PC-3 (cell line): Measurements from ENCODE around the gene ARHGAP40. TPM values are rescaled to one million over a fixed set of nuclear protein-coding genes. Genes with fewer than 3 reads are reported as not detected.

ENCODE experiments used
- ATAC-seq: fragments of 200-7000 bp; cut with Tn5 transposase; 2 replicates; pipeline ENCODE4 v1.9.1; 2020; ENCODE audit warnings: mild to moderate bottlenecking, moderate library complexity
- BruUV-seq: library from RNA; stranded (reverse); fragments of 400-500 nt; replicated peaks from 2 replicates; lab custom pipeline; 2021; lab: Mats Ljungman, UMichigan
- CTCF ChIA-PET: fragments of 300-600 bp; sonication (Branson Sonifier 250); formaldehyde crosslinking; loops from one replicate; lab custom pipeline; 2022; ENCODE audit warnings: antibody characterized with exemption; lab: Charles Lee
- POLR2A ChIA-PET: fragments of 300-600 bp; sonication (Branson Sonifier 250); formaldehyde crosslinking; loops from one replicate; lab custom pipeline; 2022; ENCODE audit warnings: antibody characterized with exemption; ENCODE audit not compliant: unreplicated experiment; lab: Charles Lee
- DNase-seq: peaks from one replicate; pipeline ENCODE4 v3.0.0-alpha.2; 2015
- H2AFZ ChIP-seq: fragments of 300-600 bp; sonication (generic); 2 replicates; pipeline ENCODE4 v1.6.0; 2016; ENCODE audit warnings: antibody characterized with exemption, low read length
- H3F3A ChIP-seq: fragments of 300-600 bp; sonication (generic); one replicate; pipeline ENCODE4 v1.6.0; 2017; ENCODE audit warnings: antibody characterized with exemption, low read length, control low read depth, mild to moderate bottlenecking; ENCODE audit not compliant: unreplicated experiment
- H3K27ac ChIP-seq: fragments of 300-600 bp; sonication (generic); 2 replicates; pipeline ENCODE4 v1.5.1; 2016; ENCODE audit warnings: mild to moderate bottlenecking, low read length
- H3K27me3 ChIP-seq: fragments of 300-600 bp; sonication (generic); 2 replicates; pipeline ENCODE4 v1.6.1; 2016; ENCODE audit warnings: low read length, mixed read lengths
- H3K36me3 ChIP-seq: fragments of 300-600 bp; sonication (generic); 2 replicates; pipeline ENCODE4 v1.6.1; 2016; ENCODE audit warnings: low read depth, mixed run types, low read length, mixed read lengths
- H3K4me1 ChIP-seq: fragments of 300-600 bp; sonication (generic); 2 replicates; pipeline ENCODE4 v1.5.1; 2016; ENCODE audit warnings: low read length; ENCODE audit not compliant: insufficient read depth
- H3K4me2 ChIP-seq: fragments of 300-600 bp; sonication (generic); 2 replicates; pipeline ENCODE4 v1.6.0; 2016; ENCODE audit warnings: low read length
- H3K4me3 ChIP-seq: fragments of 300-600 bp; sonication (generic); 2 replicates; pipeline ENCODE4 v1.5.1; 2016; ENCODE audit warnings: mild to moderate bottlenecking, low read length, mixed read lengths
- H3K79me2 ChIP-seq: fragments of 300-600 bp; sonication (generic); 2 replicates; pipeline ENCODE4 v1.6.1; 2017; ENCODE audit warnings: low read length, mixed read lengths
- H3K9ac ChIP-seq: fragments of 300-600 bp; sonication (generic); 2 replicates; pipeline ENCODE4 v1.6.0; 2016; ENCODE audit warnings: mild to moderate bottlenecking, low read length
- H3K9me2 ChIP-seq: fragments of 300-600 bp; sonication (generic); replicated peaks from 2 replicates; pipeline ENCODE4 v1.6.1; 2016; ENCODE audit warnings: mixed run types, low read length, mixed read lengths
- H3K9me3 ChIP-seq: fragments of 300-600 bp; sonication (generic); 2 replicates; pipeline ENCODE4 v1.6.1; 2016; ENCODE audit warnings: low read length, mixed read lengths
- H4K20me1 ChIP-seq: fragments of 300-600 bp; sonication (generic); 2 replicates; pipeline ENCODE4 v1.6.1; 2016; ENCODE audit warnings: low read length, mixed read lengths
- EZH2 ChIP-seq: fragments of 300-600 bp; sonication (generic); IDR thresholded peaks from one replicate; pipeline ENCODE4 v1.6.1; 2017; ENCODE audit warnings: antibody characterized with exemption, mild to moderate bottlenecking, low read length; ENCODE audit not compliant: unreplicated experiment
- EZH2phosphoT487 ChIP-seq: fragments of 300-600 bp; sonication (generic); IDR thresholded peaks from 2 replicates; pipeline ENCODE4 v1.6.1; 2018; ENCODE audit warnings: mild to moderate bottlenecking, antibody characterized with exemption, low read length, borderline replicate concordance
- intact Hi-C: fragments of 100-400 bp; cut with micrococcal nuclease; formaldehyde crosslinking; loops from 2 replicates; pipeline ENCODE4 v1.9.0; 2023
- total RNA-seq: library from RNA; depleted of rRNA; stranded (reverse); fragments of >200 nt; gene quantifications from 2 replicates; pipeline ENCODE4 v1.2.3, GENCODE V29; 2014
- TF ChIP-seq, protein P1 (sequence below): fragments of 300-600 bp; sonication (generic); conservative IDR thresholded peaks from 2 replicates; pipeline ENCODE4 v1.5.1; 2017; ENCODE audit warnings: antibody characterized with exemption, low read depth, mild to moderate bottlenecking, low read length

The ARHGAP40 gene
- total RNA-seq, 1 experiment from 2014 or later: not detected

DNA sequence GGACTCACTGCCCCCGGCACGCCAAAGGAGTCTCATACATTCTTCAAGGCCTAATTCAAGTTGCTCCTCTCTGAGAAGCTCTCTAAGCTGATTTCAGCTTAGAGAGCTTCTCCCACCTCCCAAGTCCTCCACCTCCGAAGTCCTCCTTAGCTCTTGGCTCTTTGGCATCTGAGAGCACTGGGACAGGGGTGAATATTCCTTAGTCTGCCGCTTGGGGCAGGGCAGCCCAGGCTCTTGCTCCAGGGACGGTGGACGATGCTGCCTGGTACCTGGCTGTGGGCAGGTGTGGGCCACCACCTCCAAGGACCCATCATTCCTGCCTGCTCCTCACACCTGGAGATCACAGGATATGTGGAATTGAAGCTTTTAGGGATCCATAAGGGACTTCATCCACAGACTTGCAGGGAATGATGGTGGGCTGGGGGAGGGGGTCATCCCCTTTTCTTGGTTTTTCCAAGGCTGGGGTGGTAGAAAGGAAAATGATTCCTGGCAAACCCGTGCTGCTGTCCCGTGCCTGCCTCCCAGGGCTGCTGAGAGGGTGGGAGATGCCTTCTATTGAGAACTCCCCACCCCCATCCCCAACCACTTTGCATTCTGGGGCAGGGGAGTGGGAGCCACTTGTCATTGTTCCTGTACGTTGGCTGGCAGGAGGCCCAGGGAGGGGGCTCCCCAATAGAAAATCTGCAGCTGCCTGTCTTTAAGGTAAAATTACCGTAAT, 57.4 kb downstream of the ARHGAP40 start:
- Histone ChIP-seq H3K4me3 (no peak overlapping the region), H3K79me2 (no peaks in the 10 kb centered on the region), H3F3A (no peaks in the 10 kb centered on the region), H4K20me1 (no peaks in the 10 kb centered on the region), H3K4me2 (no peak overlapping the region), H3K9me2 (no peaks in the 10 kb centered on the region), H3K9ac (no peak overlapping the region), H3K9me3 (no peaks in the 10 kb centered on the region), H3K27ac (no peak overlapping the region), H2AFZ (no peak overlapping the region), H3K27me3 (peaks cover 33% of the 10 kb centered on the region), H3K4me1 (no peaks in the 10 kb centered on the region), H3K36me3 (no peaks in the 10 kb centered on the region)
- ATAC-seq (peak; percentile 98), DNase-seq (peak; percentile 58)
- BruUV-seq: no TSS peak
- intact Hi-C loops: no loop called here
- TF ChIP-seq, protein P1, sequence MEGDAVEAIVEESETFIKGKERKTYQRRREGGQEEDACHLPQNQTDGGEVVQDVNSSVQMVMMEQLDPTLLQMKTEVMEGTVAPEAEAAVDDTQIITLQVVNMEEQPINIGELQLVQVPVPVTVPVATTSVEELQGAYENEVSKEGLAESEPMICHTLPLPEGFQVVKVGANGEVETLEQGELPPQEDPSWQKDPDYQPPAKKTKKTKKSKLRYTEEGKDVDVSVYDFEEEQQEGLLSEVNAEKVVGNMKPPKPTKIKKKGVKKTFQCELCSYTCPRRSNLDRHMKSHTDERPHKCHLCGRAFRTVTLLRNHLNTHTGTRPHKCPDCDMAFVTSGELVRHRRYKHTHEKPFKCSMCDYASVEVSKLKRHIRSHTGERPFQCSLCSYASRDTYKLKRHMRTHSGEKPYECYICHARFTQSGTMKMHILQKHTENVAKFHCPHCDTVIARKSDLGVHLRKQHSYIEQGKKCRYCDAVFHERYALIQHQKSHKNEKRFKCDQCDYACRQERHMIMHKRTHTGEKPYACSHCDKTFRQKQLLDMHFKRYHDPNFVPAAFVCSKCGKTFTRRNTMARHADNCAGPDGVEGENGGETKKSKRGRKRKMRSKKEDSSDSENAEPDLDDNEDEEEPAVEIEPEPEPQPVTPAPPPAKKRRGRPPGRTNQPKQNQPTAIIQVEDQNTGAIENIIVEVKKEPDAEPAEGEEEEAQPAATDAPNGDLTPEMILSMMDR: peak; percentile 77
- TF ChIP-seq EZH2 (no peak), EZH2phosphoT487 (no peak)
- POLR2A ChIA-PET: interaction anchor here (0.6 kb wide), 2 partner anchors 20 to 134 kb away, joined by 4 to 7 read pairs; no protein-coding TSS in a partner anchor
- CTCF ChIA-PET: interaction anchor here (1.1 kb wide), 1 partner anchor 25 kb away, joined by 3 read pairs; no protein-coding TSS in a partner anchor

GRCh38 chr20:38659597-38659880, 57.9 kb downstream of the ARHGAP40 start:
- TF ChIP-seq EZH2: no peak
- TF ChIP-seq, protein P1: no peak

GRCh38 chr20:38660429-38660828, 58.8 kb downstream of the ARHGAP40 start:
- Histone ChIP-seq H3K4me3 (no peak overlapping the region), H4K20me1 (no peaks in the 10 kb centered on the region), H3K79me2 (no peaks in the 10 kb centered on the region), H3K4me2 (no peak overlapping the region), H3K36me3 (no peaks in the 10 kb centered on the region), H3K9me3 (no peaks in the 10 kb centered on the region), H3F3A (no peaks in the 10 kb centered on the region), H3K9me2 (no peaks in the 10 kb centered on the region), H3K4me1 (no peaks in the 10 kb centered on the region), H3K27me3 (peaks cover 38% of the 10 kb centered on the region), H3K27ac (no peak overlapping the region), H2AFZ (no peak overlapping the region), H3K9ac (no peak overlapping the region)
- DNase-seq (no peak), ATAC-seq (no peak)
- intact Hi-C loops: no loop called here
- ChIA-PET POLR2A (no interaction called here), CTCF (no interaction called here)
- TF ChIP-seq, protein P1: no peak
- TF ChIP-seq EZH2 (no peak), EZH2phosphoT487 (no peak)
- no TSS peak for BruUV-seq

More at GRCh38 chr20:38659597-38659880, 57.9 kb downstream of the ARHGAP40 start:
- POLR2A ChIA-PET: no interaction called here
- Histone ChIP-seq H3K27ac (no peak overlapping the region), H3K27me3 (peaks cover 38% of the 10 kb centered on the region), H3K9me3 (no peaks in the 10 kb centered on the region), H3K4me3 (no peak overlapping the region), H3K36me3 (no peaks in the 10 kb centered on the region), H3K9me2 (no peaks in the 10 kb centered on the region), H3K79me2 (no peaks in the 10 kb centered on the region), H4K20me1 (no peaks in the 10 kb centered on the region), H3F3A (no peaks in the 10 kb centered on the region), H3K9ac (no peak overlapping the region), H2AFZ (no peak overlapping the region), H3K4me2 (no peak overlapping the region), H3K4me1 (no peaks in the 10 kb centered on the region)
- intact Hi-C loops: no loop called here
- no TSS peak for BruUV-seq
- ATAC-seq: no peak
- CTCF ChIA-PET: interaction anchor here (1.1 kb wide), 1 partner anchor 24 kb away, joined by 3 read pairs; no protein-coding TSS in a partner anchor
- DNase-seq: no peak
